HG03439 (cell line): ENCODE results near the gene RASL10A.
A peak's percentile ranks its signal among the peaks of the same experiment; 100 is the strongest.

Source experiments
- ATAC-seq: cut with Tn5 transposase; IDR thresholded peaks from one replicate; pipeline ENCODE4 v1.9.1; 2021; ENCODE audit warnings: mild to moderate bottlenecking, moderate library complexity; ENCODE audit not compliant: unreplicated experiment

RASL10A gene

GRCh38 chr22:29270475-29271271, 44.8 kb downstream of the RASL10A start:
- no peak for ATAC-seq

- ATAC-seq = no peak
These were observed 45.6 kb downstream of the RASL10A start for GRCh38 chr22:29269731-29270474.

- no peak for ATAC-seq
These were observed 46.3 kb downstream of the RASL10A start for GRCh38 chr22:29269230-29269604.

GRCh38 chr22:29268511-29269229, 46.8 kb downstream of the RASL10A start:
- ATAC-seq = peak; percentile 33

GRCh38 chr22:29267858-29268510, 47.5 kb downstream of the RASL10A start, which contains the start of the genes EWSR1 and RHBDD3:
Gene EWSR1 (plus strand): TSS chr22:29268268. CDS start chr22:29268337, 69 bp downstream.
Gene RHBDD3 (minus strand): TSS chr22:29267981. CDS start chr22:29265626, 2,355 bp downstream.
- ATAC-seq = peak; percentile 83

GRCh38 chr22:29267462-29267857, 48.0 kb downstream of the RASL10A start:
- ATAC-seq = no peak

- no peak for ATAC-seq
These were observed 48.7 kb downstream of the RASL10A start for GRCh38 chr22:29266564-29267461.

- no peak for ATAC-seq
These were observed 49.6 kb downstream of the RASL10A start for GRCh38 chr22:29265929-29266328.

- no peak for ATAC-seq
These were observed 50.2 kb downstream of the RASL10A start for GRCh38 chr22:29265305-29265704.

- ATAC-seq = no peak
These were observed 51.7 kb downstream of the RASL10A start for GRCh38 chr22:29263791-29264276.
